Posterior vena cava (tissue), 2 donors: ENCODE results near the gene LAT. TPM values are rescaled to one million over a fixed set of nuclear protein-coding genes. Genes with fewer than 3 reads are reported as not detected.
"Not testable (repeated sequence)": the region's sequence is repeated elsewhere in the genome, so short reads cannot be mapped to it uniquely, and the experiment has no call there.

Experiments
- DNase-seq: peaks from one replicate; pipeline ENCODE4 v3.0.0-alpha.2; 2020; ENCODE audit warnings: low spot score
- intact Hi-C, 2 donors: fragments of 100-400 bp; cut with DNase I; formaldehyde crosslinking; loops; one replicate each; pipeline versions ENCODE4 v1.14.1 to v1.14.2; 2022 to 2023
- long read RNA-seq, 2 donors: library from polyadenylated mRNA; unstranded; transcript quantifications; one replicate each; pipeline ENCODE4 v2.0.0, GENCODE V29; 2020 to 2021
- total RNA-seq, 2 donors: library from RNA; stranded (reverse); fragmentation: NEBNext Ultra II Directional; extraction: Animal tissue kit (Norgen Biotek cat#: 25700); gene quantifications; one replicate each; pipeline ENCODE4 v1.2.1, GENCODE V29; 2021
- donor health status: DM: yes; HTN: yes; CAD: no.
- donor health status: DM: yes; HTN: yes; CAD: no.

The LAT gene
- 10 to 100 TPM in 1 of 2 donors, 1 to 10 TPM in 1; 9.7 to 11.4 TPM for total RNA-seq
- long read RNA-seq, donor 1, partial matches to known transcripts = 0 of 3 reads
- long read RNA-seq, donor 1, other reads (novel, unspliced or antisense) = 1 of 3 reads
- long read RNA-seq, donor 2, partial matches to known transcripts = 0 of 3 reads
- long read RNA-seq, donor 2, other reads (novel, unspliced or antisense) = 0 of 3 reads

GRCh38 chr16:28984619-28985135 lies at the start of gene LAT:
TSS of gene LAT (plus strand) at chr16:28985052. CDS start at chr16:28985418, 366 bp downstream.
- intact Hi-C loops = no loop called here
- no peak for DNase-seq

GRCh38 chr16:28935346-28935745 lies 49.5 kb upstream of the LAT start:
- intact Hi-C loops = no loop called here
- DNase-seq = no peak

- DNase-seq = peak; percentile 97
- intact Hi-C loops = no loop called here
Measured at GRCh38 chr16:28935924-28936783, 48.7 kb upstream of the LAT start.

GRCh38 chr16:28936784-28937155 lies 48.1 kb upstream of the LAT start:
- intact Hi-C loops = no loop called here

GRCh38 chr16:28937222-28937876 lies 47.5 kb upstream of the LAT start:
- no peak for DNase-seq
- intact Hi-C loops = no loop called here

More at GRCh38 chr16:28936784-28937155, 48.1 kb upstream of the LAT start:
- DNase-seq = no peak

GRCh38 chr16:28938721-28939120 lies 46.1 kb upstream of the LAT start:
- DNase-seq = no peak
- intact Hi-C loops = no loop called here

- intact Hi-C loops, DNase-seq: not testable (repeated sequence)
Measured at GRCh38 chr16:28939825-28940224, 45.0 kb upstream of the LAT start.

GRCh38 chr16:28943281-28943680 lies 41.6 kb upstream of the LAT start:
- intact Hi-C loops = no loop called here
- no peak for DNase-seq

GRCh38 chr16:28946681-28947080 lies 38.2 kb upstream of the LAT start:
- intact Hi-C loops = no loop called here
- no peak for DNase-seq

- intact Hi-C loops = no loop called here
- peak; percentile 100 for DNase-seq
Measured at GRCh38 chr16:28950648-28951409, 34.0 kb upstream of the LAT start, which contains the start of gene NFATC2IP. TSS of gene NFATC2IP (plus strand) at chr16:28950937. CDS start at chr16:28951012, 75 bp downstream.

GRCh38 chr16:28951410-28951943 lies 33.4 kb upstream of the LAT start:
- intact Hi-C loops = no loop called here
- DNase-seq = no peak

- intact Hi-C loops = no loop called here
- no peak for DNase-seq
Measured at GRCh38 chr16:28958216-28958615, 26.6 kb upstream of the LAT start.

GRCh38 chr16:28958836-28959235 lies 26.0 kb upstream of the LAT start:
- DNase-seq = no peak
- intact Hi-C loops = no loop called here

GRCh38 chr16:28964072-28964471 lies 20.8 kb upstream of the LAT start:
- intact Hi-C loops = no loop called here
- no peak for DNase-seq

- intact Hi-C loops = no loop called here
- DNase-seq = no peak
Measured at GRCh38 chr16:28964496-28964895, 20.4 kb upstream of the LAT start.

GRCh38 chr16:28967156-28967555 lies 17.7 kb upstream of the LAT start:
- DNase-seq = no peak
- intact Hi-C loops = no loop called here

GRCh38 chr16:28969696-28970095 lies 15.2 kb upstream of the LAT start:
- DNase-seq, intact Hi-C loops: not testable (repeated sequence)

GRCh38 chr16:28974007-28974436 lies 10.8 kb upstream of the LAT start:
- intact Hi-C loops = no loop called here
- DNase-seq = peak; percentile 88
